GM18909 (cell line): Measurements from ENCODE around the gene SLC26A8.
"Not testable (repeated sequence)": the region's sequence is repeated elsewhere in the genome, so short reads cannot be mapped to it uniquely, and the experiment has no call there.

ENCODE experiments used
- ATAC-seq: cut with Tn5 transposase; IDR thresholded peaks from one replicate; pipeline ENCODE4 v1.9.1; 2021; ENCODE audit warnings: mild to moderate bottlenecking; ENCODE audit not compliant: unreplicated experiment, poor library complexity

SLC26A8 gene

DNA sequence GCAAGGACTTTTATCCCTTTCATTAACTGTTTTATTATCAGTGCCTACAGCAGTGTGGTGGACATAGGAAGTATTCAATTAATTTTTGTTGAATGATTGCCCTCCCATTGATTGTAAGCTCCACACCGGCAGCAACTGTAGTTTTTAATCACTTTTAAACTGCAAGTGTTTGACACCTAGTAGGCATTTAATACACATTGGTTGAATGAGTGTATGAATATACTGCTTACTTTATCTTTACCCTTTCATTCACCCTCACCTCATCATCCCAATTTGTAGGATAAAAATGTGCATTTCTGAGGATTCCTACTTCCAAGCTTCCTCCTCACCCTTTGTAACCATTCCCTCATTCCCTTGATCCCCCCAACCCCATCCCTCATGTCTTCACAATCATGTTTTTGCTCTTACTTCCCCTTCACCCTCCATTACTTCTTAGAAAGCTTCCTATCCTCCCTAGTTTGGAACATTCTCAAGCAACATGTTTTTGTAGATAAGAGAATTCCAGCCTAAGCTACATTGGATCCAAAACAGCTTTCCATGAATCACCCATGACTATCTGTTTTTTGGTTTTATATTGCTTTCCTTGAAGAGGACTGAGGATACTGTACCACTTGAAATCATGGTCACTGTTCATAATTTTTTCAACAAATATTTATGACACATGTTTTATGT is 955 bp upstream of the SLC26A8 start:
- no peak for ATAC-seq

DNA sequence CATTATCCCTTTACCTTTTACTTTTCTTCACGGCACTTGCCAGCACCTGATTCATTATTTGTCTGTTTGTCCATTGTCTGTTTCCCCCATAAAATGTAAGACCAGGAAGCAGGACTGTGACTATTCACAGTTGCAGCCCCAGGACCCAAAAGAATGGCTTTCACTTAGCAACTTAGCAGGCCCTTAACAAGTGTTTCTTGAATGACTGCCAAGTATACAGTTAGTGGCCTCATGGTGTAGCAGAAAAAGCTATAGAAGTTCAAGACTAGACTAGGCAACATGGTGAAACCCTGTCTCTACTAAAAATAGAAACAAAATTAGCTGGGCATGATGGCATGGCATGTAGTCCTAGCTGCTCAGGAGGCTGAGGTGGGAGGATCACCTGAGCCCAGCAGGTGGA is 4.3 kb downstream of the SLC26A8 start:
- ATAC-seq = no peak

DNA sequence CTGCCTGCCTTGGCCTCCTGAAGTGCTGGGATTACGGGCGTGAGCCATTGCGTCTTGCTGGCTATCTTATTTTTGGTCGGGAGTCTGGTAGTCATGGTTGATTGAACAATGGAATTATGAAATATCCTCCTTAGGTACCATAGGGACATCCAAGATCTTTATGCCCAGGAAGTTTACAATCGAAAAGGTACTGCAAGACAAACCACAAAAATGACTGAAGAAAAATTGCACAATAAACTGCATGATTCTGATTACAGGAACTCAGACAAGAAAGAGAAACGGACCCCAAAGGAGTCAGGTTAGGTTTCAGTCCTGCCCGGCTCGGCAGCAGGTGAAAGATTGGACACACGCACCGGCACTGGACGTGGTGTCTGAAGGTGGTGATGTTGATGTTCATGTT is 5.3 kb downstream of the SLC26A8 start:
- no peak for ATAC-seq

DNA sequence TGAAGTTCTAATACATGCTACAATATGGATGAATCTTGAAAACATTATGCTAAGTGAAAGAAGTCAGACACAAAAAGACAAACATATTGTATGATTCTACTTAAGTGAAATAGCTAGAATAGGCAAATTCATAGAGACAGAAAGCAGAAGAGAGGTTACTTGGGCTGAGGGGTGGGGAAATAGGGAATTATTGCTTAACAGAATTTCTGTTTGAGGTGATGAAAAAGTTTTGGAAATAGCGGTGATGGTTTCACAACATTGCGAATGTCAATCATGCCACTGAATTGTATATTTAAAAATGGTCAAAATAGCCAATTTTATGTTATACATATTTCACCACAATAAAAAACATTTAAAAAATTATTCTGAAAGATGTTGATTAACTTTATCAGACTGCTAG is 6.1 kb downstream of the SLC26A8 start:
- no peak for ATAC-seq

DNA sequence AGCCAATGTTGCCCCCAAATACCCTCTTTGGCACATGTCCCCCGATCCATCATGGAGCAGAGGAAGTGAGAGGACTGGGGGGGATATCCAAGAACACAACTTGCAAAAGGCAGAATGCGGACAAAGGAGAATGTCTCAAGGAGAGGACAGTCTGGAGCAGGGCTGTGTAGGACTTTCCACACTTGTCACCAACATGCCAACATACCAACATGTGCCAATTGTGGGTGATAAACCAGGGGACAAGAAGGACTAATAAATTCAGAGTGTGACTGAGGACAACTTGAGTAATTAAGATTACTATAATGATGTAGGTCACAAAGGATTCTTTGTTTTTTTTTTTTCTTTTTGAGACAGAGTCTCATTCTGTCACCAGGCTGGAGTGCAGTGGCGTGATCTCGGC is 8.8 kb downstream of the SLC26A8 start:
- ATAC-seq = no peak

DNA sequence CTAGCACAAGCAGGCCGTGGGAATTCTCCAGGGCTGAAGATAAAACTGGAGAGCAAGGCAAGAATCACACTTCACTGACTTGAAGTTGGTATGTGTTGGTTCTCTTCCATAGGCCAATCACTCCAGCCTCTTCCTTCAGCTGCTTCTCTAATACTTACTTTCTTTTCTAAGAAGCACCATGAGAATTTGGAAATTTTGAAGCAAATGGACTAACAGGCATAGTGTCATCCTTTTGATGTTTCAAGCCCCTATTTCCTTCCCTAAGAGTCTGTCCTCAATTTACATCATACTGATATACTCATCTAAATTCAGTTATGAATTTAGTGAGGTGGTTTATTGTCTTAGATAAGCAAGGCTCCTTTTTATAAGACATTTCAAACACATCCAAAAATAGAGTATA is 24.0 kb downstream of the SLC26A8 start:
- ATAC-seq = no peak

DNA sequence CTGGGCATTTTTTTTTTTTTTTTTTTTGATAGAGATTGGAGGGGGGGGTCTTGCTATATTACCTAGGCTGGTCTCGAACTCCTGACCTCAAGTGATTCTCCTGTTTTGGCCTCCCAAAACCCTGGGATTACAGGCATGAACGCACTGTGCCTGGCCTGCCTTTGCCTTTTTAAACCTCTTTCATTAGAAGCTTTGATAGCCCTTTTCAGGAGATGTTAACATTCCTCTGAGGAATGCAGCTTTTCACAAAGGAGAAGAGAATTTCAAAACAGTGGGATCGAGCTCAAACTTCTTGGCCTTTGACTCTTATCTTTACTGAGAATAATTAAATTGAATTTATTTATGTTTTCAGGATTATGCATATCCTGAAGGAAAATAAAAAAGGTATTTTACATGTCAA is 31.3 kb downstream of the SLC26A8 start:
- no peak for ATAC-seq

DNA sequence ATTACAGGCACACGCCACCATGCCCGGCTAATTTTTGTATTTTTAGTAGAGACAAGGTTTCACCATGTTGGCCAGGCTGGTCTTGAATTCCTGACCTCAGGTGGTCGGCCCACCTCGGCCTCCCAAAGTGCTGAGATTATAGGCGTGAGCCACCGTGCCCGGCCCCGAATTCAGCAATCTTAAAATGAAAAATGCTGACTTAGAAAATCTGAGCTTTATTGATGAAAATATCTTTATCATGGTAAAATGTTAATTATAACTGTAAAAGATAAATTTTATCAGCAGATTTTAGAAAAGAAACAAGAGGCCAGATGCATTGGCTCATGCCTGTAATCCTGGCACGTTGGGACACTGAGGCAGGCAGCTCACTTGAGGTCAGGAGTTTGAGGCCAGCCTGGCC is 36.4 kb downstream of the SLC26A8 start:
- ATAC-seq = not testable (repeated sequence)

DNA sequence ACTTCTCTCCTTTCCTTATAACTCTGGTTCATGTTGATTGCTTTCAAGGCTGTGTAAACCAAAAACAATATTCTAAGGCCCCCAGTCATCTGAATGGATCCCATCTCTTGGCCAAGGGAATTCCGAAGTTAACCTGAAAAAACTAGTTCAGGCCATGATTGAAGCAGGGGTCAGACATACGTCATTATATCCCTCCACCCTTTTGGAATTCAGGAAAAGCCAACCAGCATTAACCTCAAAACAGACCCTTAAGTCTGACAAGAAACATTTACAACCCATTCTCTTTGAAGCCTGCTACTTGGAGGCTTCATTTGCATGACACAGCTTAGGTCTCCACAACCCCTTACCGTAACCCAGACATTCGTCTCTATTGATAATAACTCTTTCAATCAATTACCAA is 39.7 kb downstream of the SLC26A8 start:
- ATAC-seq = no peak

DNA sequence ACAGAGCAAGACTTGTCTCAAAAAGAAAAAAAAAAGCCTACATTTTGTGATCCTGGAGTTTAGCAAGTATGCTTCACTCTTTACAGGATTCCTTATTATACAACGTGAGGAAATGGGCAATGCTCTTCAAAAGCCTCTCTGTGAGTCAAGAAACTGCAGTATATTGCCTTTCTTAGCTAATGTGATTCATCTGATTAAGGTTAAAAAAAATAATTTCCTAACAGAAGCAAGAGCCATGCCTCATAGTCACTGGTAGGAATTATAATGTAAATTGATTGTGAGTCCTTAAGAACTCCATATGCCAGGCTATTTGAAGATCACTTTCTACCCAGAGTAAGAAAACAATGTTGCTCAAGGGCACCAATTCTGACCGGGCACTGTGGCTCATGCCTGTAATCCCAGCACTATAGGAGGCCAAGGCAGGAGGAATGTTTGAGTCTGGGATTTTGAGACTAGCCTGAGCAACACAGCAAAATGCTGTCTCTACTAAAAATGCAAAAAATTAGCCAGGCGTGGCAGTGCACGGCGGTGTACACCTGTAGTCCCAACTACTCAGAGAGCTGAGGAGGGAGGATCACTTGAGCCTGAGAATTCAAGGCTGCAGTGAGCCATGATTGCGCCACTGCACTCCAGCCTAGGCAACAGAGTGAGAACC is 43.3 kb downstream of the SLC26A8 start:
- ATAC-seq = no peak

DNA sequence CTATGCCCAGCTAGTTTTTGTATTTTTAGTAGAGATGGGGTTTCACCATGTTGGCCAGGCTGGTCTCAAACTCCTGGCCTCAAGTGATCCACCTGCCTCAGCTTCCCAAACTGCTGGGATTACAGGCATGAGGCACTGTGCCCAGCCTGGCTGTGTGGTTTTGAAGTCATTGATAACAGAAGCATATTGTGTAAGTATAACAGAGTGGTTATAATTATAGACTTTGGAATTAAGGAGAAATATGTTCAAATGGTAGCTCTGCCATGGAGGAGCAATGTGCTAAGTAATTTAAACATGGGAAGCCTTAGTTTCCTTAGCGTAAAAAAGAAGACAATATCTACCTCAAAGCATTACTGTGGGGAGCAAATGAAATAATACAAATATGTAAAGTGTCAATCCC is 44.3 kb downstream of the SLC26A8 start:
- not testable (repeated sequence) for ATAC-seq

DNA sequence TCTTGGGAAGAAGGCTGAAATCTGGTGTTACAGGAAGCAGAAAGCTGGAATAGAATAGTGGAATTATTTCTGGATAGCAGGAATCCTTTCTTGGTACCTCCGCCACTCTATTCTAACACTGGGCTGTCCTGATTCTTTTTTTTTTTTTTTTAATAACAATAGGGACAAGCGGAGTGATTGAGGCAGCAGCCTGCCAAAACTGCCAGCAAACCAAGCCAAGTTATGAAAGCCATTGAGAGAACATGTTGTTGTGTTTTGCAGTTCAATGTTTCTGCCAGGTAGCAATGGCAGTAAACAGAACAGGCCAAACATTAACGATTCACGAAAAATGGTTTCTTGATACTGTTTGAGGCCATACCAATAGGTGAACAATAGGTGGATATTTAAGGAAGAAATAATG is 47.1 kb downstream of the SLC26A8 start:
- no peak for ATAC-seq

DNA sequence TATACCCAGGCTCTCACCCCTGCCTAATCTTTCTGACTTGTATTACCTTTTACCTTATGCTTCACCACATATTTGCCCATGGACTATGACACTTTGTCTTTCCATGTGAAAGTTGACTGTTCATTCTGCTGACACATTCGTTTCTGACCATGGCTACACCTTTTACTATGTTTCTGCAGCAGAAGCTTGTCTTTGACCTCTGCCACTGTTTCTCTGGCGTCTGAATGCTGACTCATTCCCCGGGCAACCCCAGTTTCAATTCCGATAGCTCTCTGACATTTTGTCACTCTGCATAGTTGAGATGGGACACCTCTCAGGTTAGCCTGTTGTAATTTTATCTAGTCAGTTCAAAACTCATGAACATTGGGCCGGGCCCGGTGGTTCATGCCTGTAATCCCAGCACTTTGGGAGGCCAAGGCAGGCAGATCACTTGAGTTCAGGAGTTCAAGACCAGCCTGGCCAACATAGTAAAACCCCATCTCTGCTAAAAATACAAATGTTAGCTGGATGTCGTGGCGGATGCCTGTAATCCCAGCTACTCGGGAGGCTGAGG is 50.7 kb downstream of the SLC26A8 start:
- ATAC-seq = peak; percentile 86

DNA sequence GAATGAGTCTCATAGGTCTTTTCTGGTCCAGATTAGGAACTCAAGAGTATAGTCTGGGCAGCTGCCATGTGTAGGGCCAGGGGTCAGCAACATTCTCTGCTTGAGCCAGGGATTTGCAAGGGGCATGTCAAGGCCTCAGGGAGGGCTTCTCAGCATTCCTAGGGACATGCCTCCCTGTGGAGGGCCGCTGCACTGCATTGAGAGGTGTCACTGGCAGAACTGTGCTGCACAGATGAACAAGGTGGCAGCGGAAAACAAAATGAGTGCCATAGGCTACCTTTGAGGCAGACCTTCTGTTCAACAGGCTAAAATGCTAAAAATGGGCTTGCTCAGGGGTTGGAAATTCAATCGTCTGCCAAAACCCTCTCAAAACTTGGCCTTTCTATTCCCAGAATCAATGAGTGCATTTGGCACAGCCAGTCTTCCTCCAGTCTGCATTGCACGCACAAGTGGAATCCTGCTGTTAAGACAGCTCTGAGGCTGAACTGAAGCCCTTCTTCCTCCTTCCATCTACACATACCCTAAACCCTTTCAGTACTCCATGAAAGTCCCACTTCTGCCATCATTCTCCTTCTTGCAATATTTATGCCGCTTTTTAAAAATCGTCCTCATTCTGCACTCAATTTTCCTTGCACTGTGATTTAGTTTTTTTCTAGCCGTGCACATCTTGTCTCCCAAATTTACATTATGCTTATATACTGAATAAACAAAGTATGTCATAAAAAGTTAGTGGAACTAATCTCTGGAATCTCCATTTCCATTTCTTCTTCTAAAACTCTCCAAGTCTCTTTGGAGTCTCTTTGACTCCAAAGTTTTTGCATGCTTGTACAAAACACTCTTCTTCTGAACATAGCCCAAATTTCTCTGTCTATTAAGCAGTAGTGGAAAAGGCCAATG is 51.7 kb downstream of the SLC26A8 start:
- ATAC-seq = no peak

DNA sequence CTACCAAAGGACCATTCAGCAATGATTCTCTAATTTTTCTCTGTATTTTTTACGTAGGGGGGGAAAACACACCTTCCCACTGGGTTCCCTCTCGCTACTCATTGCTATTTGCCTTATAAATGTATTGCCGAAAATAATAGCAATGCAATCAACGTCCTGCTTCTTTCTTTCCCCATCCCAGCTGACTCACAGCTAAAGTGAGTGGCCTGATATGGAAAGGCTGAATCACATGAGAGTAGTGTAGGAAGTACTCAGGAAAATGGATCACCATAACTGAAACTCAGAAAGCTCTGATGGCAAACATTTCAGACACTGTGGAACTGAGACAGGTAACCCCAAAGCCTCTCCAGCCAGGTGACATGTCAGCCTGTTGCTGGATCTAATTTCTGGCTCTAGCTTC is 54.3 kb downstream of the SLC26A8 start:
- ATAC-seq = no peak

DNA sequence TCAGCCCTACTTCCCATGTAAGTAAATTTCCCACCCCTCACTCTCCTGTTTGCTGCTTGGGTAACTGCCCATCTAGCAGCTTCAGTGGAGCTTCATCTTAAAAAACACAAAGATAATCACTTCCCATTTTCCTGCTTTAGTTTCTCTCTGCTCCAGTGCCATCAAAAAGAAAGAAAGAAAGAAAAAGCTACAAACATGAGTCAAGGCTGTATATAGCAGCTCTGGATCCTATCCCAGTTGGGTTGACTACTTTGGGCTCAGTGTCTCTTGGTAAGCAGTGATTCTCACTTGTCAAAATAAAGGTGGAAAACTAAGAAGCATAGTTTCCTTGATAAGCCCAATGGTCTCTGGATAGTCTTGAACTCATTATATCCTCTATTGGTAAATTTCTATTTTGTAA is 54.8 kb downstream of the SLC26A8 start:
- no peak for ATAC-seq

DNA sequence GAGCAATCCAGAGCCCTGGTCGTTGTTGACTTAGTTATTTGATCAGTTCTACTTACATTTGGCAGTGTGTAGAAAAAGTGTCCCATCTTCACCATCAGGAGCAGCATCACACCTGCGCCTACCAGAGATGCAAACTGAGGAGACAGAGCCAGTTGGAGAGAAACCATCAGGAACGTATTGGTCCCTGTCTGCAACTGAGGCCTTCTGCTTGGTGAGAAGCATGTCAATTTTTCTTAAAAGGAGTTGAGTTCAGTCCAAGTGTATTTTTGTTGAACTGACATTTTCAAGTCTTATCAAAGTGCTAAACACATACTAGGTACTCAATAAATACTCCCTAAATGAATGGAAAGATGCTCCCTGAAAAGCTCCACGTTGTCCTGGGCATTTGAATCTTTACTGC is 55.6 kb downstream of the SLC26A8 start:
- no peak for ATAC-seq

DNA sequence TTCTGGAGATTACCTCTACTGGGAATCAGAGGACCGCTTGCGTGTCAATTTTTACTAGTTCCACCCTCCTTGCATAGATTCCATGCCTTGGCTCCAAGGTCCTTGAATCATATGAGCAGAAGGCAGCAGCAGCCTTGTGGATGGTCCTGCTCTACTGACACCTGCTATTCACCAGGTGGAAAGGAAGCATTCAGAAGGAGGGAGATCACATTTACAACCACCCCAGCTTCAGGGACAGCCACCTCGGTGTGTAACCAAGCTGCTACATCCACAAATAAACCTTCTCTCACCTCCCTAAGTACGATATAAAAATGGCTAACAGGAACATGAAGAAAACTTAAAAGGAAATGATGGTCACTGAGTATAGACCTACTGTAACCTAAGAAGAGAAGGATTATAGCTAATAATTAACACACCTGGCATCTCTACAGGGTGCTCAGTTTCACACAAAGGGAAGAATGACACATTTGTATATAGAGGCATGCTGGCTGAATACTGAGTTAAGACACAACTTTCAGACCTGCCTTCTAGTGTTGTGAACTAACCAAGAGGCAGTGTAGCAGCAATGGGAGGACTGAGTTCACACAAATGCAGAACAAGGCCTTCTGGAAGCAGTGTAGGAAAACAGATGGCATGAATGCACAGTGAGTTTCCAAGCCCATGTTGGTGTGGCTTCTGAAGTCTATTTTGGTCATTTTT is 57.2 kb downstream of the SLC26A8 start:
- no peak for ATAC-seq

DNA sequence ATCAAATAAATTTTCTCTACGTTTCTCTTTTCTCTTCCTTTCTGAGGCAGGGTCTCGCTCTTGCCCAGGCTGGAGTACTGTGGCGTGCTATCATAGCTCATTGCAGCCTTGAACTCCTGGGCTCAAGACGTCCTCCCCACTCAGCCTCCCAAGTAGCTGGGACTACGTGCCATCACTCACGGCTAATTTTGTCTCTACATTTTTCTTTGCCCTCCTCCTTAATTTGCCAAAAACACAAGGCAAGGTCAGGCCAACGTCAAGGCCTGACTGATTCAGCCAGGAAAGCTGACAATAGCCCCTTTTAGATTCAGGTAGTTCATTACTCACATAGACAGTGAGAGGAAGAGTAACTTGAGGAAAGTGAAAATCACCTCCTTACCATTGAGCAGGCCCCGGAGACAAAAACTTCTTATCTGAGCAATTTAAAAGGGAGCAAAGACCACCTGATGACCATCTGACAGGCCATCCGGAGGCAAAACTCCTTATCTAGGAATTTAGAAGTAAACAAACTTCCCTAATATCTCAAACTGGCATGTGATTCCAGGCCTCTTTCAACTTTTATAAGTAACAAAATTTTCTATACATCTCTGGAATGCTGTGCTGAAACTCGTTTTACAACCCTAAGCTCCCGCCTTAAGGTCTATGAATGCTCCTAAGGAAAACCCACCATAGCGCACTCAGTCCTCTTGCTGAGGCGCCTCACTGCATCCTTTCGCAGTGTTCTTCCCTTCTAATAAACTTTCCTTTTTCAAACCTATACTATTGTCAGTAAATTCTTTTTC is 61.5 kb downstream of the SLC26A8 start:
- no peak for ATAC-seq

DNA sequence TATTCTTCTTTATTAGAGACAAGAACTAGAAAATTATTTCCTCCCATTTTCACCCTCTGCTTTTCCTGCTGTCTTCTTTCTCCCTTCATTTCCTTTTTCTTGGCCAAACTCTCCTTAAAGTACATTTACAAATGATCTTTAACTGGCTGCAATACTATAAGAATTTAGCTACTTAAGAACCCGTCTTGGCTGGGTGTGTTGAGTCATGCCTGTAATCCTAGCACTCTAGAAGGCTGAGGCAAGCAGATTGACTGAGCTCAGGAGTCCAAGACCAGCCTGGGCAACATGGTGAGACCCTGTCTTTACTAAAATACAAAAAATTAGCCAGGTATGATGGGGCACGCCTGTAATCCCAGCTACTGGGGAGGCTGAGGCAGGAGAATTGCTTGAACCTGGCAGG is 64.3 kb downstream of the SLC26A8 start:
- ATAC-seq = no peak
